Smooth muscle cell (in vitro differentiated cells): ENCODE measurements around the gene ILDR1. TPM values are rescaled to one million over a fixed set of nuclear protein-coding genes. Genes with fewer than 3 reads are reported as not detected.

Source experiments
- DNase-seq: peaks from one replicate; lab custom pipeline; 2025; ENCODE audit not compliant: unreplicated experiment; lab: John Stamatoyannopoulos, UW
- H2AFZ ChIP-seq: fragments of 200-600 bp; sonication (generic); 2 replicates; pipeline ENCODE4 v1.6.0; 2016; ENCODE audit warnings: antibody characterized with exemption, low read depth, mild to moderate bottlenecking
- H3F3A ChIP-seq: fragments of 200-600 bp; sonication (generic); 2 replicates; pipeline ENCODE4 v1.6.0; 2017; ENCODE audit warnings: antibody characterized with exemption, low read depth
- H3K27ac ChIP-seq: fragments of 200-600 bp; sonication (generic); 2 replicates; pipeline ENCODE4 v1.5.1; 2016; ENCODE audit warnings: low read depth, mild to moderate bottlenecking
- H3K27me3 ChIP-seq: fragments of 200-600 bp; sonication (generic); 2 replicates; pipeline ENCODE4 v1.6.1; 2016; ENCODE audit warnings: low read depth, mild to moderate bottlenecking
- H3K36me3 ChIP-seq: fragments of 200-600 bp; sonication (generic); 2 replicates; pipeline ENCODE4 v1.5.1; 2016; ENCODE audit warnings: low read depth
- H3K4me1 ChIP-seq: fragments of 200-600 bp; sonication (generic); 2 replicates; pipeline ENCODE4 v1.5.1; 2016; ENCODE audit warnings: low read depth
- H3K4me2 ChIP-seq: fragments of 200-600 bp; sonication (generic); 2 replicates; pipeline ENCODE4 v1.6.0; 2016; ENCODE audit warnings: mild to moderate bottlenecking
- H3K4me3 ChIP-seq: fragments of 200-600 bp; sonication (generic); 2 replicates; pipeline ENCODE4 v1.5.1; 2016; ENCODE audit warnings: mild to moderate bottlenecking
- H3K79me2 ChIP-seq: fragments of 200-600 bp; sonication (generic); 2 replicates; pipeline ENCODE4 v1.6.0; 2016; ENCODE audit warnings: low read depth, mild to moderate bottlenecking
- H3K9ac ChIP-seq: fragments of 200-600 bp; sonication (generic); 2 replicates; pipeline ENCODE4 v1.6.0; 2016; ENCODE audit warnings: low read depth
- H3K9me3 ChIP-seq: fragments of 200-600 bp; sonication (generic); replicated peaks from 2 replicates; pipeline ENCODE4 v1.5.1; 2016; ENCODE audit warnings: low read depth
- H4K20me1 ChIP-seq: fragments of 200-600 bp; sonication (generic); 2 replicates; pipeline ENCODE4 v1.6.0; 2016; ENCODE audit warnings: low read depth
- WGBS: methylation state at CpG from one replicate; pipeline ENCODE4 v1.1.7; 2016; ENCODE audit warnings: low lambda C conversion rate; 5-methylcytosine and 5-hydroxymethylcytosine counted together
- polyA plus RNA-seq: library from polyadenylated mRNA; unstranded; fragments of >200 nt; fragmentation: Nextera tagmentation; extraction: Ambion mirVana; gene quantifications from 2 replicates; pipeline ENCODE4 v1.2.1, GENCODE V29; 2016
- total RNA-seq: library from RNA; depleted of rRNA; stranded (reverse); fragments of >200 nt; gene quantifications from 2 replicates; pipeline ENCODE4 v1.2.3, GENCODE V29; 2014
- TF ChIP-seq, protein P1 (sequence below): fragments of 200-600 bp; sonication (generic); IDR thresholded peaks from 2 replicates; pipeline ENCODE4 v1.5.1; 2017; ENCODE audit warnings: borderline replicate concordance, mild to moderate bottlenecking, antibody characterized with exemption; ENCODE audit not compliant: insufficient read depth, poor library complexity, severe bottlenecking

ILDR1 gene
- total and polyA plus RNA-seq, 2 experiments from 2014 or later: 1.4 TPM; not detected in 1

GRCh38 chr3:122001892-122002291 is 20.2 kb downstream of the ILDR1 start:
- TF ChIP-seq, protein P1, sequence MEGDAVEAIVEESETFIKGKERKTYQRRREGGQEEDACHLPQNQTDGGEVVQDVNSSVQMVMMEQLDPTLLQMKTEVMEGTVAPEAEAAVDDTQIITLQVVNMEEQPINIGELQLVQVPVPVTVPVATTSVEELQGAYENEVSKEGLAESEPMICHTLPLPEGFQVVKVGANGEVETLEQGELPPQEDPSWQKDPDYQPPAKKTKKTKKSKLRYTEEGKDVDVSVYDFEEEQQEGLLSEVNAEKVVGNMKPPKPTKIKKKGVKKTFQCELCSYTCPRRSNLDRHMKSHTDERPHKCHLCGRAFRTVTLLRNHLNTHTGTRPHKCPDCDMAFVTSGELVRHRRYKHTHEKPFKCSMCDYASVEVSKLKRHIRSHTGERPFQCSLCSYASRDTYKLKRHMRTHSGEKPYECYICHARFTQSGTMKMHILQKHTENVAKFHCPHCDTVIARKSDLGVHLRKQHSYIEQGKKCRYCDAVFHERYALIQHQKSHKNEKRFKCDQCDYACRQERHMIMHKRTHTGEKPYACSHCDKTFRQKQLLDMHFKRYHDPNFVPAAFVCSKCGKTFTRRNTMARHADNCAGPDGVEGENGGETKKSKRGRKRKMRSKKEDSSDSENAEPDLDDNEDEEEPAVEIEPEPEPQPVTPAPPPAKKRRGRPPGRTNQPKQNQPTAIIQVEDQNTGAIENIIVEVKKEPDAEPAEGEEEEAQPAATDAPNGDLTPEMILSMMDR: no peak
- H4K20me1 ChIP-seq: no peaks in the 10 kb centered on the region
- no peaks in the 10 kb centered on the region for H3K36me3 ChIP-seq
- H3K9ac ChIP-seq: no peak overlapping the region
- no peak overlapping the region for H2AFZ ChIP-seq
- H3K4me2 ChIP-seq: no peak overlapping the region
- no peaks in the 10 kb centered on the region for H3K79me2 ChIP-seq
- peaks cover 15% of the 10 kb centered on the region for H3K4me1 ChIP-seq
- no peaks in the 10 kb centered on the region for H3K9me3 ChIP-seq
- H3K27me3 ChIP-seq: no peaks in the 10 kb centered on the region
- WGBS: 99% methylated on average over 3 of the region's 3 CpGs
- no peak for DNase-seq
- peaks cover 12% of the 10 kb centered on the region for H3F3A ChIP-seq
- no peak overlapping the region for H3K4me3 ChIP-seq
- no peak overlapping the region for H3K27ac ChIP-seq

- H3K27ac ChIP-seq: no peak overlapping the region
- TF ChIP-seq, protein P1: no peak
Observed at GRCh38 chr3:122000936-122001605, 21.0 kb downstream of the ILDR1 start.

GRCh38 chr3:121999931-122000330 is 22.1 kb downstream of the ILDR1 start:
- H3K9me3 ChIP-seq: no peaks in the 10 kb centered on the region

More at GRCh38 chr3:122000936-122001605, 21.0 kb downstream of the ILDR1 start:
- Histone ChIP-seq H3K9ac (no peak overlapping the region), H3K36me3 (no peaks in the 10 kb centered on the region), H3F3A (peaks cover 12% of the 10 kb centered on the region), H3K9me3 (no peaks in the 10 kb centered on the region), H3K4me1 (peaks cover 15% of the 10 kb centered on the region), H3K27me3 (no peaks in the 10 kb centered on the region), H3K4me3 (no peak overlapping the region), H3K4me2 (no peak overlapping the region), H2AFZ (no peak overlapping the region), H4K20me1 (no peaks in the 10 kb centered on the region), H3K79me2 (no peaks in the 10 kb centered on the region)
- WGBS: 88% methylated on average over 4 of the region's 4 CpGs
- DNase-seq: no peak

More at GRCh38 chr3:121999931-122000330, 22.1 kb downstream of the ILDR1 start:
- H3K4me2 ChIP-seq: no peak overlapping the region
- H3F3A ChIP-seq: peaks cover 12% of the 10 kb centered on the region
- 76% methylated on average over 1 of the region's 1 CpG for WGBS
- H2AFZ ChIP-seq: no peak overlapping the region
- H3K4me3 ChIP-seq: no peak overlapping the region
- H4K20me1 ChIP-seq: no peaks in the 10 kb centered on the region
- no peak overlapping the region for H3K27ac ChIP-seq
- TF ChIP-seq, protein P1: no peak
- H3K27me3 ChIP-seq: no peaks in the 10 kb centered on the region
- H3K36me3 ChIP-seq: no peaks in the 10 kb centered on the region
- peaks cover 20% of the 10 kb centered on the region for H3K4me1 ChIP-seq
- no peak overlapping the region for H3K9ac ChIP-seq
- H3K79me2 ChIP-seq: no peaks in the 10 kb centered on the region
- no peak for DNase-seq
